H9 (cell line): ENCODE measurements around the gene MACIR. TPM values are rescaled to one million over a fixed set of nuclear protein-coding genes. Genes with fewer than 3 reads are reported as not detected.
A peak's percentile ranks its signal among the peaks of the same experiment; 100 is the strongest.

Experiments used
- DNase-seq: peaks from one replicate; pipeline ENCODE4 v3.0.0-alpha.2; 2017
- H2AFZ ChIP-seq: one replicate; pipeline ENCODE4 v1.6.1; 2013; ENCODE audit warnings: mild to moderate bottlenecking, low read length, control low read depth, moderate library complexity
- H2AK5ac ChIP-seq: 2 replicates; pipeline ENCODE4 v1.6.1; 2013; ENCODE audit warnings: low read length, control low read depth, mixed read lengths; ENCODE audit not compliant: insufficient read length
- H2BK120ac ChIP-seq: one replicate; pipeline ENCODE4 v1.6.1; 2013; ENCODE audit warnings: low read depth, mild to moderate bottlenecking, low read length, control low read depth, inconsistent platforms; ENCODE audit not compliant: poor library complexity, severe bottlenecking
- H2BK12ac ChIP-seq: 2 replicates; pipeline ENCODE4 v1.6.1; 2013; ENCODE audit warnings: low read length, control low read depth, mixed read lengths, low read depth; ENCODE audit not compliant: insufficient read length
- H2BK15ac ChIP-seq: 2 replicates; pipeline ENCODE4 v1.6.1; 2013; ENCODE audit warnings: low read depth, low read length, control low read depth
- H2BK20ac ChIP-seq: one replicate; pipeline ENCODE4 v1.6.1; 2013; ENCODE audit warnings: low read depth, mild to moderate bottlenecking, low read length, control low read depth, inconsistent platforms; ENCODE audit not compliant: poor library complexity, severe bottlenecking
- H2BK5ac ChIP-seq: 2 replicates; pipeline ENCODE4 v1.6.1; 2013; ENCODE audit warnings: low read length, control low read depth, mixed read lengths; ENCODE audit not compliant: insufficient read length
- H3K14ac ChIP-seq: 2 replicates; pipeline ENCODE4 v1.6.1; 2013; ENCODE audit warnings: low read length, control low read depth; ENCODE audit not compliant: insufficient read depth
- H3K18ac ChIP-seq: 2 replicates; pipeline ENCODE4 v1.6.1; 2013; ENCODE audit warnings: low read depth, mild to moderate bottlenecking, mixed read lengths, low read length, control low read depth; ENCODE audit not compliant: insufficient read length
- H3K23ac ChIP-seq: 2 replicates; pipeline ENCODE4 v1.6.1; 2013; ENCODE audit warnings: low read length, control low read depth, mixed read lengths, low read depth; ENCODE audit not compliant: insufficient read length
- H3K23me2 ChIP-seq: 2 replicates; pipeline ENCODE4 v1.6.1; 2013; ENCODE audit warnings: low read depth, mild to moderate bottlenecking, mixed read lengths, low read length, control low read depth; ENCODE audit not compliant: insufficient read length, poor library complexity, severe bottlenecking
- H3K27ac ChIP-seq: 2 replicates; pipeline ENCODE4 v1.5.1; 2013; ENCODE audit warnings: low read length, control low read depth, mixed read lengths, low read depth; ENCODE audit not compliant: insufficient read length
- H3K27me3 ChIP-seq: 2 replicates; pipeline ENCODE4 v1.6.1; 2013; ENCODE audit warnings: low read length, control low read depth, inconsistent platforms; ENCODE audit not compliant: insufficient read depth
- H3K4ac ChIP-seq: 2 replicates; pipeline ENCODE4 v1.6.1; 2013; ENCODE audit warnings: low read depth, mild to moderate bottlenecking, control low read depth, inconsistent platforms, low read length, moderate library complexity
- H3K4me1 ChIP-seq: 2 replicates; pipeline ENCODE4 v1.6.1; 2013; ENCODE audit warnings: low read length, control low read depth, inconsistent platforms; ENCODE audit not compliant: insufficient read depth
- H3K4me2 ChIP-seq: 2 replicates; pipeline ENCODE4 v1.6.1; 2013; ENCODE audit warnings: low read length, control low read depth, mixed read lengths; ENCODE audit not compliant: insufficient read length, insufficient read depth
- H3K56ac ChIP-seq: 2 replicates; pipeline ENCODE4 v1.6.1; 2013; ENCODE audit warnings: low read depth, mild to moderate bottlenecking, mixed read lengths, low read length, control low read depth; ENCODE audit not compliant: insufficient read length
- H3K79me1 ChIP-seq: 2 replicates; pipeline ENCODE4 v1.6.1; 2013; ENCODE audit warnings: low read depth, mild to moderate bottlenecking, moderate library complexity, low read length, control low read depth, inconsistent platforms; ENCODE audit not compliant: insufficient read depth, poor library complexity, severe bottlenecking
- H3K79me2 ChIP-seq: 2 replicates; pipeline ENCODE4 v1.6.1; 2013; ENCODE audit warnings: low read length, control low read depth, inconsistent platforms; ENCODE audit not compliant: insufficient read depth
- H3K9ac ChIP-seq: 2 replicates; pipeline ENCODE4 v1.6.1; 2013; ENCODE audit warnings: low read length, control low read depth, mixed read lengths; ENCODE audit not compliant: insufficient read length; ENCODE audit errors: extremely low read depth
- H3K9me3 ChIP-seq: one replicate; pipeline ENCODE4 v1.6.1; 2013; ENCODE audit warnings: low read depth, low read length, inconsistent platforms; ENCODE audit not compliant: control insufficient read depth
- H3T11ph ChIP-seq: one replicate; pipeline ENCODE4 v1.6.1; 2013; ENCODE audit warnings: mild to moderate bottlenecking, low read length, control low read depth, inconsistent platforms
- H4K20me1 ChIP-seq: one replicate; pipeline ENCODE4 v1.6.1; 2013; ENCODE audit not compliant: control insufficient read depth, insufficient read length, insufficient read depth
- H4K5ac ChIP-seq: 2 replicates; pipeline ENCODE4 v1.6.1; 2013; ENCODE audit warnings: low read depth, mild to moderate bottlenecking, mixed read lengths, low read length, control low read depth; ENCODE audit not compliant: insufficient read length
- H4K8ac ChIP-seq: replicated peaks from 2 replicates; pipeline ENCODE4 v1.6.1; 2013; ENCODE audit warnings: low read length, control low read depth, mixed read lengths, low read depth; ENCODE audit not compliant: insufficient read length
- H4K91ac ChIP-seq: 2 replicates; pipeline ENCODE4 v1.6.1; 2013; ENCODE audit warnings: low read depth, mild to moderate bottlenecking, moderate library complexity, mixed read lengths, low read length, control low read depth; ENCODE audit not compliant: insufficient read length
- H3K27ac Mint-ChIP-seq, 3 experiments: 2 replicates in 2 of 3; 3 replicates in 1 of 3; pipeline ENCODE4 v1.8.0; 2020 to 2021; ENCODE audit warnings: mixed read lengths in 3 of 3, mild to moderate bottlenecking in 1 of 3, moderate library complexity in 1 of 3
- H3K27me3 Mint-ChIP-seq: 2 replicates; pipeline ENCODE4 v1.8.0; 2021; ENCODE audit warnings: low read depth, mild to moderate bottlenecking, moderate library complexity, mixed read lengths
- H3K36me3 Mint-ChIP-seq, 3 experiments: 2 replicates in 2 of 3; 3 replicates in 1 of 3; pipeline ENCODE4 v1.8.0; 2020 to 2021; ENCODE audit warnings: low read depth in 3 of 3, mixed read lengths in 3 of 3; ENCODE audit not compliant: insufficient read depth in 1 of 3
- H3K4me1 Mint-ChIP-seq, 2 experiments: 2 replicates each; pipeline ENCODE4 v1.8.0; 2020; ENCODE audit warnings: mixed read lengths in 2 of 2
- H3K4me3 Mint-ChIP-seq, 2 experiments: 2 replicates in 1 of 2; 3 replicates in 1 of 2; pipeline ENCODE4 v1.8.0; 2020 to 2021; ENCODE audit warnings: mild to moderate bottlenecking in 2 of 2, mixed read lengths in 2 of 2, moderate library complexity in 1 of 2
- H3K9me3 Mint-ChIP-seq, 2 experiments: 2 replicates in 1 of 2; 3 replicates in 1 of 2; pipeline ENCODE4 v1.8.0; 2020; ENCODE audit warnings: mild to moderate bottlenecking in 2 of 2, mixed read lengths in 2 of 2, moderate library complexity in 1 of 2
- CTCF ChIP-seq: fragments of 200-600 bp; sonication (generic); conservative IDR thresholded peaks from 3 replicates; pipeline ENCODE4 v1.8.0; 2021; ENCODE audit warnings: antibody characterized with exemption, mild to moderate bottlenecking
- WGBS: extraction: QIAGEN DNeasy Blood & Tissue Kit; methylation state at CpG from one replicate; pipeline ENCODE4 v1.1.7; 2013; ENCODE audit warnings: missing lambda C conversion rate, low lambda C conversion rate, mixed read lengths; ENCODE audit not compliant: insufficient read length; ENCODE audit errors: extremely low coverage; 5-methylcytosine and 5-hydroxymethylcytosine counted together
- total RNA-seq: library from RNA; stranded (reverse); gene quantifications from 2 replicates; pipeline ENCODE4 v1.2.1, GENCODE V29; 2021

MACIR gene
- total RNA-seq, 1 experiment from 2014 or later, result 11.7 TPM

DNA sequence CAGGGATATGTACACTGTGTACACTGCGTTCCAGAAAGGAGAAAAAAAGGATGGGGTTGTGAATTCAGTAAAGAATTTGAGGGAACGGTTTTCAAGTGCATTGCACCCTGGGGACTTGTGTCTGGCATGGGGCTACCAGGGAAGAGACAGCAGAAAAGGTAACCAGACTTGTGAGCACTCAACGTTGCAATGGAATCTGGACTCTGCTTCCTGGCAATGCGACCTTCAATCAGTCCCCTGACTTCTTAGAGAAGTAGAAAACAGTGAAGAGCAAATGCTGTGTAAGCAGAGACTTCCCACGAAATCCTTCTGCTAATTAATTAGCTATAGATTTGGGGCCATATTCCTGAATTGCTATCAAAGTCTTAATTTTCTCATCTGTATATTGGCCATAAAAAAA lies 36.3 kb downstream of the MACIR start:
- peaks cover 2% of the 10 kb centered on the region; the same call in 1 of the 2 replicates for H3K4me1 ChIP-seq
- no peak overlapping the region for H3K4me3 Mint-ChIP-seq
- no peak overlapping the region for H3K56ac ChIP-seq
- H3K9ac ChIP-seq, result no peak overlapping the region
- no peak overlapping the region for H3K4ac ChIP-seq
- no peak overlapping the region for H3T11ph ChIP-seq
- no peak overlapping the region for H4K5ac ChIP-seq
- WGBS, result no CpG with 5 or more reads among the region's 5 CpGs
- no peak overlapping the region for H4K8ac ChIP-seq
- H2BK20ac ChIP-seq, result no peak overlapping the region
- H3K79me2 ChIP-seq, result no peaks in the 10 kb centered on the region
- H3K9me3 Mint-ChIP-seq, result no peaks in the 10 kb centered on the region
- H2BK15ac ChIP-seq, result no peak overlapping the region
- no peak overlapping the region for H3K4me2 ChIP-seq
- no peaks in the 10 kb centered on the region for H3K36me3 Mint-ChIP-seq
- H2BK12ac ChIP-seq, result no peak overlapping the region
- no peak overlapping the region for H2AFZ ChIP-seq
- no peak overlapping the region for H2BK5ac ChIP-seq
- no peaks in the 10 kb centered on the region for H4K20me1 ChIP-seq
- no peak overlapping the region for H4K91ac ChIP-seq
- peaks cover 12 to 14% of the 10 kb centered on the region in 2 experiments for H3K4me1 Mint-ChIP-seq
- H3K18ac ChIP-seq, result no peak overlapping the region
- no peak overlapping the region for H2BK120ac ChIP-seq
- H3K27ac Mint-ChIP-seq, result peak overlapping the region in 1 of 3 experiments; percentile 70; a peak in 1 of 7 replicates
- no peaks in the 10 kb centered on the region for H3K9me3 ChIP-seq
- no peak overlapping the region for H3K23ac ChIP-seq
- H3K23me2 ChIP-seq, result no peaks in the 10 kb centered on the region
- TF ChIP-seq CTCF, result no peak
- no peaks in the 10 kb centered on the region for H3K79me1 ChIP-seq
- no peak overlapping the region for H3K27ac ChIP-seq
- H3K14ac ChIP-seq, result no peak overlapping the region; the same call in 1 of the 2 replicates
- no peak overlapping the region for H2AK5ac ChIP-seq
- DNase-seq, result no peak
- H3K27me3 ChIP-seq, result no peaks in the 10 kb centered on the region
- no peaks in the 10 kb centered on the region for H3K27me3 Mint-ChIP-seq
